Measurements from ENCODE around the gene LYSMD1. TPM values are rescaled to one million over a fixed set of nuclear protein-coding genes. Genes with fewer than 3 reads are reported as not detected.

The LYSMD1 gene
- total RNA-seq, 1 donor: 1.3 TPM

DNA sequence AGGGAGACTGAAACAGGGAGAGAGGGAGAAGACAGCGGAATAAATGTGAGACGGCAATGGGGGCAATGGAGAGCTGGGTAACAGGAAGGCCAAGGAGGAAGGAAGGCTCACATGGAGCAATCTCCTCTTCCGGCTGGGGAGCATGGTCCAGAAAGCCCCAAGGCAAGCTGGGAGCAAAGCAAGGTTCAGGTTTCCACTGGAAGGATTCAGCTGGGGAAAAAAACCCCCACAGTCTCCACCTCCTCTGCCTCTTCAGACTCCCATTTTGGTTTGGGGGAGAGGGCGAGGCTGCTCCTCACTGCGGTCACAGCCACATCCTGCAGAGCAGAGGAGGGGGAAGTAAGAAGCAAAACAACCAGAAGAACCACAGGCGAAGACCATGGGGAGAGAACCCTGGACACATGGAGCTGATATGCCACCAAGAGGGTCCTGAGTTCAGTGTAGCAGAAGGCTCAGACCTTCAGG is 8.6 kb downstream of the LYSMD1 start:
- peaks cover 53% of the 10 kb centered on the region for H3K4me1 ChIP-seq (ENCODE audit: insufficient read depth, low read length)
- H3K9me3 ChIP-seq (ENCODE audit: low read depth, low read length): no peaks in the 10 kb centered on the region
- H3K4me3 ChIP-seq (ENCODE audit: low read length): peak overlapping the region; percentile 81
- no peaks in the 10 kb centered on the region for H3K27me3 ChIP-seq (ENCODE audit: insufficient read depth, low read length)

DNA sequence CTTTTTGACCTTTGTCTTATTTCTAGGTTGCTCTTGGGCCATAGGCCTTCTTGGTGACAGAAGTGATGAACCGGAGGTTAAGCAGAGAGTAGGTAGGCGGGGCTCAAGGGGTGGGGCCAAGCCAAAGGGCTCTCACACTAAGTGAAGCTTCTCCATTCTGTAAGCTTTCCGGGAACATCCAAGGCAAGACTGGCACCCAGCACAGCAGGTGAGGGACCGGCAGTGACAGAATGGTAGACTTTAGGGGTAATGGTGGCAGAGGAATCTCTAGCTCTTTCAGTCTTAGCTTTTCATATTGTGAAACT is 9.2 kb downstream of the LYSMD1 start, which contains the start of gene TNFAIP8L2:
Gene TNFAIP8L2 (plus strand): TSS at position 135 of the 305 bp plus-strand sequence. CDS start 2,049 bp downstream, outside the sequence.
- Histone ChIP-seq H3K4me1 (ENCODE audit: insufficient read depth, low read length) (peaks cover 49% of the 10 kb centered on the region), H3K4me3 (ENCODE audit: low read length) (peak within 1 kb of the TSS; percentile 81), H3K27me3 (ENCODE audit: insufficient read depth, low read length) (no peaks in the 10 kb centered on the region), H3K9me3 (ENCODE audit: low read depth, low read length) (no peaks in the 10 kb centered on the region)

DNA sequence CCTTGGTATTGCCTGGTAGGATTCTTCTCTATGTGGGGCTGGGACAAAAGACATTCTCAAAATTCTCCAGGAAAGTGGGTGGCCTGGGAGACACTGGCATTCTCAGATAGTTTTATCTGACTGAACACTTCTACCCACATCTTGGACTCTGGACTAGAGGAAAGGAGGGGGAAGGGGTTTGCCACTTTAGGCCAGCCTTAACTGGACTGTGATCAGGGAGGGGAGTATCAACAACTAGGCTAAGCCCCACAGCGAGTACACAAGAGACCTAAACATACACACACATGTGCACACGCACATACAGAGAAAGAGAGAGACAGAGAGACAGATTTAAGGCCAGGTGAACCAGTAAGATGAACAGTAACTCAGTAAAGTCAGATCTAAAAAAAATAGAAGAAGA is 18.0 kb downstream of the LYSMD1 start:
- peaks cover 18% of the 10 kb centered on the region for H3K4me1 ChIP-seq (ENCODE audit: insufficient read depth, low read length)
- H3K4me3 ChIP-seq (ENCODE audit: low read length): no peak overlapping the region
- no peaks in the 10 kb centered on the region for H3K9me3 ChIP-seq (ENCODE audit: low read depth, low read length)
- peaks cover 9% of the 10 kb centered on the region for H3K27me3 ChIP-seq (ENCODE audit: insufficient read depth, low read length)

DNA sequence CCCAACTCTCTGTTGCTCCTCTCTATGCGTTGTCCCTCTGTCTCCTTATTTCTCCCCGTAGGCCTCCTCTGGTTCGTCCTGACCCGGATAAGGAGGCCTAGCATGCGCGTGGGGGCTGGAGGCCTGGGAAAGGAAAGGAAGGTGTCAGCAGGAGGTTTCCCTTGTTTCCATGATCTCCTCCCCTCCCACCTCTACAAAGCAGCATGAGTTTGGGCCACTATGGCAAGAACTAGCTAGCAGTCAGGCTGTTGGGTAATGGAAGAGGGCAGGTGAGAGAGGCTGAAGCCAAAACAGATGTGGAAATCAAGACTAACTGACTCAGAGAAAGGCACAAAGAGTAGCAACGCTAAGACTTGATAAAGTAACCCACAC is 18.6 kb downstream of the LYSMD1 start:
- peaks cover 9% of the 10 kb centered on the region for H3K27me3 ChIP-seq (ENCODE audit: insufficient read depth, low read length)
- peaks cover 18% of the 10 kb centered on the region for H3K4me1 ChIP-seq (ENCODE audit: insufficient read depth, low read length)
- H3K4me3 ChIP-seq (ENCODE audit: low read length): peak overlapping the region; percentile 61
- no peaks in the 10 kb centered on the region for H3K9me3 ChIP-seq (ENCODE audit: low read depth, low read length)

DNA sequence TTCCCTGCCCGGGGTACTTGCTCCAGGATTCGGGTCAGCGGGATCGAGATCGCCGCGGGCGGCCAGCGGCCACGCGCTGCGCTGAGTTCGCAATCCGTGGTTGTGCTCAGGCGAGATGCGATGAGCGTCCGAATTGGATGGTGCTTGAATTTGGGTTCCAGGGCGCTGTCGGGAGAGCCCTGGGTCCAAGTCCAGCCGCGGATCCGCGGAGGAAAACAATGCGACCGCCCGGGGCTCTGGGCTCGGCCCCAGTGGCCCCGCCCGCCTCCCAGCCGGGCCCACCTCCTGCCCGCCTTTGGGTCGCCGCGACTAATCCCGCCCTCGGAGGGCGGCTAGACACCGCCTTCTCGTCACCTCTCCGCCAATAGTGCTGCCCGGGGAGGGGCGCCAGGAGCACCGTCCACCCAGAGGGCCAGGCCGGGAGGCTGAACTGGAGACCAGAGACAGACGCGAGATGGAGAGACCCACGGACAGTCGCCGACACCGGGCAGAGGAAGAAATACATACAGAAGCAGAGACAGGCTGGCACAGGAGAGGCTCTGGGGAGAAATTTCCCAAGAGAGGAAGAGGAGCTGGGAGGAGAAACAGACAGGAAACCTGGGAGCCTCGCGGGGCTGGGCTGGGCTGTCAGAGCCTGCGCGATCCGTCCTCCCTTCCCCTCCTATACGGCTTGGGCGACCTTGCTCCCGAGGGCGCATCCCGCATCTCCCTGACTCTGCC is 19.1 kb downstream of the LYSMD1 start, which contains the start of gene SEMA6C:
Gene SEMA6C (minus strand): TSS at position 220 of the 720 bp plus-strand sequence. CDS start 4,010 bp downstream, outside the sequence.
- no peaks in the 10 kb centered on the region for H3K9me3 ChIP-seq (ENCODE audit: low read depth, low read length)
- peaks cover 18% of the 10 kb centered on the region for H3K4me1 ChIP-seq (ENCODE audit: insufficient read depth, low read length)
- H3K4me3 ChIP-seq (ENCODE audit: low read length): peak within 1 kb of the TSS; percentile 61
- H3K27me3 ChIP-seq (ENCODE audit: insufficient read depth, low read length): peaks cover 9% of the 10 kb centered on the region

DNA sequence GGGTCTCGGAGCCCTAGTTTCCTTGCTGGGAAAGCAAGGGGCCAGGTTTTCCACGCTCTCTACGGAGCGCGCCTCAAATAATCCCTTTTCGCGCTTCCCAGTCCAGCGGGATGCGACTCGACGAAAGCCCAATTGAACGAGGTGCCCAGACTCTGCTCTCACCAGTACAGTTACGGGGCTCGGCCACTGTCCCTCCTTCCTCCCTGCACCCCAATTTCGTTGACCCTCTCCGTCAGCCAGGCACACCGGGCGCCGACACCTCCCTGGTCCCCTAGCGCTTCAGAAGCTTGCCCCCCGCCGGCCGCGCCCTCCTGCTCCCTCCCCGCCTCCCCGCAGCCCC is 19.7 kb downstream of the LYSMD1 start:
- no peaks in the 10 kb centered on the region for H3K9me3 ChIP-seq (ENCODE audit: low read depth, low read length)
- peaks cover 18% of the 10 kb centered on the region for H3K4me1 ChIP-seq (ENCODE audit: insufficient read depth, low read length)
- H3K4me3 ChIP-seq (ENCODE audit: low read length): peak overlapping the region; percentile 61
- H3K27me3 ChIP-seq (ENCODE audit: insufficient read depth, low read length): peaks cover 9% of the 10 kb centered on the region

DNA sequence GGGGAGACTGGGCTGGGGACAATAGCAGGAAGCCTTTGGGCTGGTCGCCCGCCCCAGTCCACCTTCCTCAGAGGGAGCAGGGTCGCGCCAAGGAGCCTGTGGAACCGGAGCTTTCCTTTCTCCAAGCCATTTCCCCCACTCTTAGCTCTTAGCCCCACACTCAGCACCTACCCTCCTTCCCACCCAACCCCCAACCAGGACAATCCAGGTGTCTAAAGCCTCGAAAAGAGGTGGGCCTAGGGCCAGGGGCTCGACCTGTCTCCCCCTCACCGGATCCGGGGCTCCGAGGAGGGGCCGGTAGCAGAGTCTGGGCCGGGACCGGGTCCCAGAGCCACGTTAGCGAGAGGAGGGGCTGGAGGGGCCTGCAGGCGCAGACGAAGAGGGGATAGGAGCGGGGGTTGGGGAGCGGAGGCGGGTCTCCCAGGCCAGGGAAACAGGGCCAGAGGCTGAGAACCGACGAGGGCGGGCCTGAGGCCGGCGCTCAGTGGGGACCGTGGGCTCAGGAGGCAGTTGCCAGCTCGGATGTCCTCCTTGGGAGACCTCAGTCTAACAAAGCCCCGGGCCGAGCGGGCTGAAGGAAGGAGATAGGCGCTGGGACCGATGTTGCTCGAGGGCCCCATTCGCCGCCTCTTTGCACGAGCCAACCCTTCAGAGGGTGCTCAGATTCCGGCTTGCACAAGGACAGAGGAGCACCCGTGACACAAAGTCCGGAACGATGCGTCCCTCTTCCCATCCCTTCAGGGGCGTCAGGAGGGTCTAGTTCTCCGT is 20.2 kb downstream of the LYSMD1 start:
- H3K27me3 ChIP-seq (ENCODE audit: insufficient read depth, low read length): peaks cover 9% of the 10 kb centered on the region
- H3K4me3 ChIP-seq (ENCODE audit: low read length): peak overlapping the region; percentile 61
- H3K4me1 ChIP-seq (ENCODE audit: insufficient read depth, low read length): peaks cover 18% of the 10 kb centered on the region
- no peaks in the 10 kb centered on the region for H3K9me3 ChIP-seq (ENCODE audit: low read depth, low read length)

DNA sequence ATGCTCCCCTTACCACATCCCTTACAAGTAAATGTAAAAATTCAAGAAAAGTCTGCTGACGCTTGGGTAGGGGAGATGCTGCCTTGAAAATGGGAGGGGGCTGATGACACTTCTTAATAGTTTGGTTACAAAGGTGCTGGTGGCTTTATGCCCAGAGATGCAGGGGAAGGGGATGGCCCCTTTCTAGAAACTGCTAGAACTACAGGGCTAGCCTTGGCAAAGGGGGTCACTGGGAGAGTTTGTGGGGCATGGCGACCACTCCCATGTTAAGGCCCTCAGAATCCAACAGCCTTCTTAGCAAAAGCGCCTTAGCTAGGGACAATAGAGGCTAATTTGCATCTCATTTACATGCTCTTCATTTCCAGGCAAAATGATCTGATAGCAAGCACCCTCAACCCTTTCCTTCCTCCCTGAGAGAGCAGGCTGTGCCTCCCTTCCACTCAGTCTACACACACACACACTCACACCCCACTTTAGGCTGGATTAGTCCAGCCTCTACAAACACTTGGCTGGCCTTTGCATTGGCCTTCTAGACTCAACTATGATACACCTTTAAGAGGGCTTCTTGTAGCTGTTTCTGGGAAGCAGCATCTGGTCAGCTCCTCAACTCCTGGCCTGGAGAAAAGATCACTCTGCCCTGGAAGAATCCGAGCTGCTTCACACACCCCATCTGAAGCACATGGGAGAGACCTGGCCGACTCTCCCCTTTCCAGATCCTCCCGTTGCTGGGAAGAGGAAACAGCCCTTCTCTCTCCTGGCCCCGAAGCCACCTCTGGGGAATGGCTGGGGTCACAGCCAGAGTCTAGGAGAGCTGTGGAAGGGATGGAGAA is 21.0 kb downstream of the LYSMD1 start:
- peaks cover 9% of the 10 kb centered on the region for H3K27me3 ChIP-seq (ENCODE audit: insufficient read depth, low read length)
- H3K4me1 ChIP-seq (ENCODE audit: insufficient read depth, low read length): peaks cover 18% of the 10 kb centered on the region
- no peaks in the 10 kb centered on the region for H3K9me3 ChIP-seq (ENCODE audit: low read depth, low read length)
- no peak overlapping the region for H3K4me3 ChIP-seq (ENCODE audit: low read length)

DNA sequence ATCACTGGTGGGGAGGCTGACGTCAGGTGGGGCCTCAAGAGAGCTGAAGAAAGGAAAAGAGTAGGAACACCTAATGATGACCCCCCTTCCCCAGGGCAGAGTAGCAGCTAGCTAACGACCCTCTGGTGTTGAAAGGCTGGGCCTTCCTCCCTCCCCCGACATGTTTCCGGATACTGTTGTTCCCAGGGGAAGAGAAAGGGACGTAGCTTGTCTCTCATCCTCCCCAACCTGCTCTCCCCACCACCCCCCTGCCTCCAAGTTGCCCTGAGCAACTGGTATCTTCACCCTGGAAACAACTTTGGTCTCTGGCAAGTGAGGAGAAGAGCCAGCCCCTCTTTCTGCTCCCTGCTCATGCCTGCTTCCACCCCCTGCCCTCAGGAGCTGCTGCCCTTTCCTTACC is 21.7 kb downstream of the LYSMD1 start:
- Histone ChIP-seq H3K27me3 (ENCODE audit: insufficient read depth, low read length) (peaks cover 9% of the 10 kb centered on the region), H3K4me1 (ENCODE audit: insufficient read depth, low read length) (peaks cover 18% of the 10 kb centered on the region)

DNA sequence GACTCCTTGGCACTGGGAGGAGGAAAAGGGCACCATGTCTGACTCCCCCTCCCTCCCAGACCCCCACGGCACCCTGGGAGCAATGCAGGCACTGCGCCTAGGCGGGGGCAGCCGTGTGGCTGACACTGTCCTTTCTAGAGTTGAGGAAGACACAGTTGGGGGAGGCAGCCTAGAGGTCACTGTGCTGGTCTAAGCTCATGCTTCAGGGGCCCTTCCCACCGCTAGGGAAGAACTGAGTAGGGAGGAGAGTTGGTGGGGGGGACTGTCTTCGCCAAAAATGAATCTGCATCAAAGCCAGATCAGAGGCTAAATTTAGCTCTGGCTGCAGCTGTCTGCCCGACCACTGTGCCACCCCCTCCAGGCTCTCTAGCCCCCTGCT is 22.7 kb downstream of the LYSMD1 start:
- H3K9me3 ChIP-seq (ENCODE audit: low read depth, low read length): no peaks in the 10 kb centered on the region
- H3K27me3 ChIP-seq (ENCODE audit: insufficient read depth, low read length): peaks cover 9% of the 10 kb centered on the region
- H3K4me3 ChIP-seq (ENCODE audit: low read length): no peak overlapping the region
- peaks cover 18% of the 10 kb centered on the region for H3K4me1 ChIP-seq (ENCODE audit: insufficient read depth, low read length)

More for the DNA sequence above, 21.7 kb downstream of the LYSMD1 start:
- no peak overlapping the region for H3K4me3 ChIP-seq (ENCODE audit: low read length)
- no peaks in the 10 kb centered on the region for H3K9me3 ChIP-seq (ENCODE audit: low read depth, low read length)

DNA sequence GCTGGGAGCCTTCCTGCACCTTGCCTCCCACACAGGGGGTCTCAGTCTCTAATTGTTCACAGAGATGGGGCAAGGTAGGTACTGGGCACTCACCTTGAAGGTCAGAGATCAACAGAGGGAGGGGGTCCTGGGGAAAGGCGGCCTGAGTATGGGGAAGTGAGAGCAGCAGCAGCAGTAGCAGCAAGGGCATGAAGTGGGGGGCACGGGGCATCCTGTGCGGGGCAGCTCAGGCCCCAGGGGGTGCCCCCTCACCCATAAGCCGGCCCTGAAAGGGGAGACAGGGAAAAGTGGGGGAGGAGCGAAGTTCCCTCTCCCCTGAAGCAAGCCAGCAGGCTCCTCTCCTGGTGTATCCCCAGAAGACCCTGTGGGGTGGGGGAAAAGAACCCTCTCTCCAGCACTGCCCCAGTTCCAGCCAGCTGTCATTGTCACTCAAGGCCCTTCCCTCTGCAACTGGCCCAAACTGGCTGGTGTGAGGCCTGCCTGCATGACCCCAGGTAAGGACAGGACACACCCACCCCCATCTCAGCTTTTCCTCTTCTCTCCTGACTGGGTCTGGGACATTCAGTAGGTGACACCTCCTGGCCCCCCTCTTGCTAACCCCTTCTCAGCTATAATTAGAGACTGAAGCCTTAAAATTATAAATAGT is 23.2 kb downstream of the LYSMD1 start:
- Histone ChIP-seq H3K4me3 (ENCODE audit: low read length) (no peak overlapping the region), H3K9me3 (ENCODE audit: low read depth, low read length) (no peaks in the 10 kb centered on the region), H3K27me3 (ENCODE audit: insufficient read depth, low read length) (peaks cover 9% of the 10 kb centered on the region), H3K4me1 (ENCODE audit: insufficient read depth, low read length) (peaks cover 17% of the 10 kb centered on the region)

DNA sequence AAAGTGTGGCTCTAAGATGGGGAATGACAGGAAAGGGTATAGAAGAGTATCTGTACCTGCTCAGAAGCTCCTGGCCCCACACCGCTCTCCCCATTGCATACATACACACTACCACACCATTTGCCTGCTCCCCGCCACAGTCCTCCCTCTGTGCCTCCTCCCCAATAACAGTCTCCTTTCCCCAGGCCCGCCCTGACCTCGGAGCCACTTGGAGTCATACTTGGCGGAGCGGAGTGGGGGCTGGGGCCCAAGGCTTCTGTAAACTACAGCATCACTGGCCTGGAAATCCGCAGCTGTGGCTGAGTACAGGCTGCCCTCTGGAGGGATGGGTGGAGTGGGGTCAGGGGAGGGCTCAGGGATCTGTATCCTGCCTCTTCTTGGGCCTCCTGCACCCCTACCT is 27.9 kb downstream of the LYSMD1 start:
- Histone ChIP-seq H3K4me1 (ENCODE audit: insufficient read depth, low read length) (no peaks in the 10 kb centered on the region), H3K27me3 (ENCODE audit: insufficient read depth, low read length) (no peaks in the 10 kb centered on the region), H3K4me3 (ENCODE audit: low read length) (no peak overlapping the region), H3K9me3 (ENCODE audit: low read depth, low read length) (no peaks in the 10 kb centered on the region)

DNA sequence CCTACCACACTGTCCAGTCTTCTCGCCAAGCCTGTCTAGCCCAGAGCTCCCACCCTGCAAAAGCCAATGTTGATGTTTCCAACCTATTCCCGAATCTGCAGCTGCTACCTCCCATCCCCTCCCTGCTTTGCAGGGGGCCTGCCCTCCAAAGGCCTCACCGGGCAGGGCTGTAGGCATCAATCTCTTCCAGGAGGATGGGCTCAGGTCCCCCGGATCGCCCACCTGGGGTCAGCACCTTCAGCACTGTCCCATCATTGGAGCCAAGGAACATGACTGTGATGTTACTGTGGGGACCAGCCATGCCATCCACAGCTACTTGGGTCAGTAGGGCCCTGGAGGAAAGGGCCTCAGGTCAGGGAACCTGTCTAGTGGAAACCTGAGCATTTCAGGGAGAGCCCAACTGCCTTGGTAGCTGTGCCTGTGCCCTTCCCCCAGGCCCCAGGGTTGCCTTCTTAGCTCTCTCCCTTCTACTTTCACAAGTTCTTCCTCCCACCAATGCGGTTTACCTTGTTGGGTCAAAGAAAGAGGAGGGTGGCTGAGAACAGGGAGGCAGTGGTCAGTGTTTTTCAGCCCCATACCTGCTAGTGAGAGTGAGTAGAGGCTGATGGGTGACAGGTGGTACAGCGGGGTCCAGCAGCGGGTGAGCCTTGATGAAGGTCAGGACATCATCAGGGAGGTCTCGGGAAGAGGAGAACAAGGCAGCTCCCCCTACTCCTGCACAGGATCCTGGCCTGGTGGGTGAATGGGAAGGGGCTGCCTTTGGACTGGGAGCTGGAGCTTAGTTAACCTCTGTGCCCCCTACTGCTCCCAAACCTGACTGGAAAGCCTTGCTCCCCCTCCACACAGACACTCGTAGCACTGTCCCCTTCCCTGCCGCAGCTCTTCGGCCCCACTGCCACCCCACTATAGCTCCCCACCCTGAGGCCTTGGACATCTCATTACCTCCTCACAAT is 30.0 kb downstream of the LYSMD1 start:
- Histone ChIP-seq H3K9me3 (ENCODE audit: low read depth, low read length) (no peaks in the 10 kb centered on the region), H3K27me3 (ENCODE audit: insufficient read depth, low read length) (no peaks in the 10 kb centered on the region), H3K4me3 (ENCODE audit: low read length) (no peak overlapping the region)

DNA sequence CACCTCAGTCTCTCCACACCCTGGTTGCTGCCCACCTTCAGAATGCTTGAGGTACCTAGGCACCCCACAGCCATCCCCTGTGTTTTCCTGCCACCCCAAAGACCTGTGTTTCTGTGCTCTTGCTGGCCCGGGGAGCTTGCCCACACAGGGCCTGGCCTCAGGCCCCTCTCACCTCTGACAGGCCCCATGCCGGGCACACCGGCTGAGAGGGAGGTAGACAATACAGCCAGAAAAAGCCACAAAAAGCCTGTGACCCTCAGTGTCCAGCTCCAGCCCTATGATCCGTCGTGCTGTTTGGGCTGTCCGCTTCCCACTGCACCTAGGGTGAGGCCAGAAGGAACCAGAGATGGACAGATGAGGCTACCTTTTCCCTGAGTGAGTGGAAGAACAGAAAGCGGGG is 30.7 kb downstream of the LYSMD1 start:
- no peaks in the 10 kb centered on the region for H3K27me3 ChIP-seq (ENCODE audit: insufficient read depth, low read length)
- no peaks in the 10 kb centered on the region for H3K9me3 ChIP-seq (ENCODE audit: low read depth, low read length)
- no peak overlapping the region for H3K4me3 ChIP-seq (ENCODE audit: low read length)
- peaks cover 16% of the 10 kb centered on the region for H3K4me1 ChIP-seq (ENCODE audit: insufficient read depth, low read length)

More for the DNA sequence above, 30.0 kb downstream of the LYSMD1 start:
- H3K4me1 ChIP-seq (ENCODE audit: insufficient read depth, low read length): peaks cover 13% of the 10 kb centered on the region
